Effector CD8-positive, alpha-beta T cell (primary cell): ENCODE data around the gene SEC31B.

Experiments
- DNase-seq: peaks from one replicate; lab custom pipeline; 2025; lab: John Stamatoyannopoulos, UW

The SEC31B gene

DNA sequence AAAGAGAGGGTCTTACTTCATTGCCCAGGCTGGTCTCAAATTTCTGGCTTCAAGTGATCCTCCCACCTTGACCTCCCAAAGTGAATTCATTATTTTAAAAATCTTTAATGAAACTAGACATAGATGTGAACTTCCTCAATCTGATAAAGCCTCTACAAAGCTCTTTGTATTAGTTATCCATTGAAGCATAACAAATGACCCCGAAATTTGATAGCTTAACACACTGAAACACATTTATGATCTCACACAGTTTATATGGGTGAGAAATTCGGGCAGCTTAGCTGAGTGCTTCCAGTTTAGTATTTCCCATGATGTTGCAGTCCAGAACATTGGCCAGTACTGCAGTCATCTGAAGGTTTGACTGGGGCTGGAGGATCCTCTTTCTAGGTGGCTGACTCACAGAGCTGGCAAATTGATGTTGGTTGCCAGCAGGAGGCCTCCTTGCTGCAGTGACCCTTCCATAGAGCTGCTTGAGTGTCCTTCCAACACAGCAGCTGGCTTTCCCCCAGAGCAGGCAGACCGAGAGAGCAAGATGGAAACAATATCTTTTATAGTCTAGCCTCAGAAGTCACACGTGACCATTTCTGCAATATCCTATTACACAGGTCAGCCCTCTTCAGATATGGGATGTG lies 73.4 kb downstream of the SEC31B start:
- no peak for DNase-seq

DNA sequence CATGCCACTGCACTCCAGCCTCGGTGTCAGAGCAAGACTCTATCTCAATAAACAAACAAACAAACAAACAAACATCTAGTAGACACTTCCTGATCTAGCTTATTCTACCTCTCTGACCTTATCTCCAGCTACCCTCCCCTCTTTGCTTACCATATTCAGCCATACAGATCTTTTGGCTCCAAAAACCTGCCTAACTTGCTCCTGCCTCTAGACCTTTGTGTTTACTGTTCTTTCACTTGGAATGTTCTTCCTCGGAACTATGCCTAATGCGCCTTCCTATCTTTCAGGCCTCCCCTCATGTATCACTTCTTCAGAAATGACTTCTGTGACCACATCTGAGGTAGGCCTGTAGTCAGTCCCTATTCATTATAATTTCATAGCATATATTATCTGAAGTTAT lies 77.1 kb downstream of the SEC31B start:
- DNase-seq = no peak

DNA sequence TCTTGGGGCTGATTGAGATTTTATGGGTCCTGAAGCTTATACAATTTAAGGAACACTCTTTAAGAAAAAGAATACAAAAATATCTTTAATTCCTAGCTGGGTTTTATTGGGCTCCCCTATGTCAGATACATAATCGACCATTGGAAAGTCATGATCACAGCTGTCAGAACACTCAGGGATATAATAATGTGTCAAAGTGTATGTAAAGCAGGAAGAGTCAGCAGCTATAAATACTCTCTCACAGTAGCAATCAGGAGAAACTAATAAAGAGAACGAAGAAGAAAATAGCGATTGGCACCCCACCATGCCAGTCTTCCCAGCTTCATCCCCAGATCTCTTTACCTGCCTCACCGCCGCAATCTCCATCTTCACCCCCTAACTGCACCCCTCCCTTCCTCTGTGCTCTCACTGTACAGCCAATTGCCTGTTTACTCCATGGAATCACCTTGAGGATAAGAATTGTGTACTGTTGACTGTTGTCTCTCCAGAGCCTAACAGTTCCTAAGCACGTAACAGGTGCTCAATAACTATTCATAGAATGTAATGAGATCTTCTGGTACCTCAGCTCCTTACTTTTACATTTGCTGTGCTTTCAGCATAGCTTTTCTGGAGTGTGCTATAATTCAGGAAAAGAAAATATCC lies 80.9 kb downstream of the SEC31B start:
- no peak for DNase-seq
